ENCODE measurements around the gene ZP3. TPM values are rescaled to one million over a fixed set of nuclear protein-coding genes. Genes with fewer than 3 reads are reported as not detected.

Gene ZP3
- polyA plus RNA-seq, 1 experiment = 2.5 TPM

GRCh38 chr7:76428149-76428823 is 3.5 kb downstream of the ZP3 start:
- DNase-seq (ENCODE audit: low read depth) = no peak
- Histone ChIP-seq H3K27me3 (ENCODE audit: control insufficient read depth, insufficient read depth, low read length) (no peaks in the 10 kb centered on the region), H3K36me3 (ENCODE audit: control insufficient read depth, insufficient read depth, low read length) (no peaks in the 10 kb centered on the region), H3K4me3 (ENCODE audit: low read depth, low read length) (no peak overlapping the region)
- TF ChIP-seq CTCF (IDR thresholded peaks at IDR 0.05; ENCODE audit: insufficient read depth, low read depth, low read length) = no peak
- ChIA-PET CTCF (interaction anchor here (0.6 to 1.6 kb wide), 3 partner anchors 85 to 114 kb away, joined by 3 read pairs; no protein-coding TSS in a partner anchor), POLR2A (no interaction called here)

GRCh38 chr7:76428868-76429805 is 4.4 kb downstream of the ZP3 start:
- CTCF ChIA-PET = no interaction called here
- POLR2A ChIA-PET = no interaction called here
- no peak for DNase-seq (ENCODE audit: low read depth)
- Histone ChIP-seq H3K4me3 (ENCODE audit: low read depth, low read length) (no peak overlapping the region), H3K27me3 (ENCODE audit: control insufficient read depth, insufficient read depth, low read length) (no peaks in the 10 kb centered on the region), H3K36me3 (ENCODE audit: control insufficient read depth, insufficient read depth, low read length) (no peaks in the 10 kb centered on the region)
- TF ChIP-seq CTCF (IDR thresholded peaks at IDR 0.05; ENCODE audit: insufficient read depth, low read depth, low read length) = no peak

GRCh38 chr7:76430211-76430610 is 5.5 kb downstream of the ZP3 start:
- H3K4me3 ChIP-seq (ENCODE audit: low read depth, low read length) = no peak overlapping the region
- no peaks in the 10 kb centered on the region for H3K36me3 ChIP-seq (ENCODE audit: control insufficient read depth, insufficient read depth, low read length)
- POLR2A ChIA-PET = no interaction called here
- no peaks in the 10 kb centered on the region for H3K27me3 ChIP-seq (ENCODE audit: control insufficient read depth, insufficient read depth, low read length)
- CTCF ChIA-PET = no interaction called here
- DNase-seq (ENCODE audit: low read depth) = no peak
- no peak for TF ChIP-seq CTCF (IDR thresholded peaks at IDR 0.05; ENCODE audit: insufficient read depth, low read depth, low read length)

GRCh38 chr7:76430836-76431235 is 6.1 kb downstream of the ZP3 start:
- POLR2A ChIA-PET = no interaction called here
- DNase-seq (ENCODE audit: low read depth) = no peak
- CTCF ChIA-PET = no interaction called here

More at GRCh38 chr7:76430836-76431235, 6.1 kb downstream of the ZP3 start:
- no peak overlapping the region for H3K4me3 ChIP-seq (ENCODE audit: low read depth, low read length)
- TF ChIP-seq CTCF (IDR thresholded peaks at IDR 0.05; ENCODE audit: insufficient read depth, low read depth, low read length) = no peak
- H3K27me3 ChIP-seq (ENCODE audit: control insufficient read depth, insufficient read depth, low read length) = no peaks in the 10 kb centered on the region
- H3K36me3 ChIP-seq (ENCODE audit: control insufficient read depth, insufficient read depth, low read length) = no peaks in the 10 kb centered on the region

Data from BJ (cell line).